ENCODE measurements around the gene COG5. TPM values are rescaled to one million over a fixed set of nuclear protein-coding genes. Genes with fewer than 3 reads are reported as not detected.

The COG5 gene
- total and polyA plus RNA-seq, 3 donors from 2014 or later: 27.1 to 76.1 (median 70.6) TPM

- intact Hi-C loops (cut with DNase I; ENCODE audit: low total_unique reads): no loop called here
- WGBS, 2 donors: 97 to 98% methylated on average over 6 of the region's 6 CpGs
- H3K27me3 ChIP-seq: no peaks in the 10 kb centered on the region
- H3K27ac ChIP-seq: no peak overlapping the region
- no peaks in the 10 kb centered on the region for H3K36me3 ChIP-seq (ENCODE audit: low read depth, missing control alignments)
- H3K4me3 ChIP-seq: no peak overlapping the region
- TF ChIP-seq POLR2A (IDR thresholded peaks at IDR 0.05) (no peak), CTCF (IDR thresholded peaks at IDR 0.05) (no peak)
- no peaks in the 10 kb centered on the region for H3K4me1 ChIP-seq
- DNase-seq: no peak
- H3K9me3 ChIP-seq: no peaks in the 10 kb centered on the region
Measured at GRCh38 chr7:107154826-107155225, 408.9 kb downstream of the COG5 start.

- no peaks in the 10 kb centered on the region for H3K9me3 ChIP-seq
- no peak for TF ChIP-seq CTCF (IDR thresholded peaks at IDR 0.05)
- TF ChIP-seq POLR2A (IDR thresholded peaks at IDR 0.05): no peak
- H3K4me1 ChIP-seq: no peaks in the 10 kb centered on the region
- H3K27me3 ChIP-seq: no peaks in the 10 kb centered on the region
- no peak overlapping the region for H3K27ac ChIP-seq
- H3K36me3 ChIP-seq (ENCODE audit: low read depth, missing control alignments): no peaks in the 10 kb centered on the region
- WGBS, 2 donors: 65 to 73% methylated on average over 4 of the region's 4 CpGs
- no peak for DNase-seq
- no peak overlapping the region for H3K4me3 ChIP-seq
- intact Hi-C loops (cut with DNase I; ENCODE audit: low total_unique reads): no loop called here
Measured at GRCh38 chr7:107152011-107152410, 411.7 kb downstream of the COG5 start.

Small RNA genes lying within 50 kb of the gene (small RNA-seq; reads per million reads assigned to genes)
- gene AC002381.1: 0 reads per million in 2 donors
- 0 reads per million in 2 donors for gene RF01233

Other genes with a start within 250 kb of the COG5 start
- gene GPR22, start 93.9 kb downstream of the COG5 start, total RNA-seq: not detected
- gene GPR22, start 93.9 kb downstream of the COG5 start, polyA plus RNA-seq (ENCODE audit: insufficient read depth, low read depth, low replicate concordance): 0.11 TPM
- 10 to 100 TPM; 19.5 to 30.2 TPM for gene DUS4L, start 51 bp upstream of the COG5 start, total RNA-seq
- gene DUS4L, start 51 bp upstream of the COG5 start, polyA plus RNA-seq (ENCODE audit: insufficient read depth, low read depth, low replicate concordance): 9.5 TPM
- gene BCAP29, start 16.3 kb upstream of the COG5 start, total RNA-seq: 100 to 1,000 TPM; 114 to 134 TPM
- gene BCAP29, start 16.3 kb upstream of the COG5 start, polyA plus RNA-seq (ENCODE audit: insufficient read depth, low read depth, low replicate concordance): 121 TPM
- under 1 TPM; 0.43 to 0.79 TPM for gene SLC26A4, start 96.9 kb upstream of the COG5 start, total RNA-seq
- 1.7 TPM for gene SLC26A4, start 96.9 kb upstream of the COG5 start, polyA plus RNA-seq (ENCODE audit: insufficient read depth, low read depth, low replicate concordance)
- gene CBLL1, start 180.2 kb upstream of the COG5 start, total RNA-seq: 10 to 100 TPM; 29.2 to 42.6 TPM
- gene CBLL1, start 180.2 kb upstream of the COG5 start, polyA plus RNA-seq (ENCODE audit: insufficient read depth, low read depth, low replicate concordance): 58.1 TPM
- gene SLC26A3, start 239.3 kb upstream of the COG5 start, total RNA-seq: 1 to 10 TPM in 1 of 2 donors, not detected in 1; 1.1 TPM
- gene SLC26A3, start 239.3 kb upstream of the COG5 start, polyA plus RNA-seq (ENCODE audit: insufficient read depth, low read depth, low replicate concordance): 1.3 TPM